GM10847 (cell line): ENCODE data around the gene OR6F1.

Experiments
- POLR2A ChIP-seq: IDR thresholded peaks from 2 replicates; pipeline ENCODE4 v1.6.1; 2011; ENCODE audit not compliant: insufficient read length; ENCODE audit errors: extremely low read depth

Gene OR6F1

GRCh38 chr1:247716546-247716945, at the start of gene OR6F1:
OR6F1 (minus strand) TSS chr1:247716646; CDS start chr1:247712755, 3,891 bp downstream.
- no peak for TF ChIP-seq POLR2A

GRCh38 chr1:247760456-247760855, 44.0 kb upstream of the OR6F1 start, which contains the start of gene OR1C1:
OR1C1 (minus strand) TSS chr1:247760556; CDS start chr1:247758406, 2,150 bp downstream.
- no peak for TF ChIP-seq POLR2A

GRCh38 chr1:247749870-247750269, 33.4 kb upstream of the OR6F1 start:
- no peak for TF ChIP-seq POLR2A

GRCh38 chr1:247748041-247748440, 31.6 kb upstream of the OR6F1 start, which contains the start of gene OR14A2:
OR14A2 (minus strand) TSS chr1:247748141.
- no peak for TF ChIP-seq POLR2A

- no peak for TF ChIP-seq POLR2A
These were observed 31.2 kb upstream of the OR6F1 start for GRCh38 chr1:247747616-247748015.

GRCh38 chr1:247746391-247746935, 30.0 kb upstream of the OR6F1 start:
- TF ChIP-seq POLR2A = no peak

GRCh38 chr1:247741756-247742155, 25.3 kb upstream of the OR6F1 start:
- TF ChIP-seq POLR2A = no peak

- TF ChIP-seq POLR2A = no peak
These were observed 24.3 kb upstream of the OR6F1 start for GRCh38 chr1:247740721-247741120.

- TF ChIP-seq POLR2A = no peak
These were observed 21.9 kb upstream of the OR6F1 start, which contains the start of gene OR14K1 for GRCh38 chr1:247738315-247738714. OR14K1 (plus strand) TSS chr1:247738615; CDS start chr1:247738615, 0 bp downstream.

GRCh38 chr1:247721222-247721621, 4.8 kb upstream of the OR6F1 start:
- TF ChIP-seq POLR2A = no peak

GRCh38 chr1:247713753-247714152, 2.7 kb downstream of the OR6F1 start:
- TF ChIP-seq POLR2A = no peak

GRCh38 chr1:247701338-247701737, 15.1 kb downstream of the OR6F1 start:
- no peak for TF ChIP-seq POLR2A

GRCh38 chr1:247681288-247681897, 35.1 kb downstream of the OR6F1 start:
- TF ChIP-seq POLR2A = no peak

- no peak for TF ChIP-seq POLR2A
These were observed 36.3 kb downstream of the OR6F1 start for GRCh38 chr1:247680171-247680570.

GRCh38 chr1:247679639-247680038, 36.8 kb downstream of the OR6F1 start, which contains the start of gene OR13G1:
OR13G1 (minus strand) TSS chr1:247679739; CDS start chr1:247673041, 6,698 bp downstream.
- no peak for TF ChIP-seq POLR2A

GRCh38 chr1:247669225-247669624, 47.2 kb downstream of the OR6F1 start:
- no peak for TF ChIP-seq POLR2A
